MG63 (cell line): ENCODE results near the gene SVIL. TPM values are rescaled to one million over a fixed set of nuclear protein-coding genes. Genes with fewer than 3 reads are reported as not detected.
"Not testable (repeated sequence)": the region's sequence is repeated elsewhere in the genome, so short reads cannot be mapped to it uniquely, and the experiment has no call there.

Source experiments
- DNase-seq: peaks from one replicate; pipeline ENCODE4 v3.0.0-alpha.2; 2020
- H3K27me3 ChIP-seq: fragments of 250-450 bp; sonication (Bioruptor Pico); 2 replicates; pipeline ENCODE4 v1.5.1; 2020; ENCODE audit warnings: mild to moderate bottlenecking, moderate library complexity
- H3K36me3 ChIP-seq: fragments of 250-450 bp; sonication (Bioruptor Pico); 2 replicates; pipeline ENCODE4 v1.5.1; 2020; ENCODE audit warnings: mild to moderate bottlenecking, moderate library complexity
- H3K4me3 ChIP-seq: fragments of 250-450 bp; sonication (Bioruptor Pico); 2 replicates; pipeline ENCODE4 v1.5.1; 2020; ENCODE audit warnings: mild to moderate bottlenecking, moderate library complexity
- H3K9me3 ChIP-seq: fragments of 250-450 bp; sonication (Bioruptor Pico); 2 replicates; pipeline ENCODE4 v1.5.1; 2020; ENCODE audit warnings: mild to moderate bottlenecking, moderate library complexity
- total RNA-seq: library from RNA; depleted of rRNA; stranded (reverse); fragments of >200 nt; shearing (Covaris generic); gene quantifications from 2 replicates; pipeline ENCODE4 v1.2.3, GENCODE V29; 2014; ENCODE audit warnings: low replicate concordance

SVIL gene
- total RNA-seq, 1 experiment from 2014 or later: 5.6 TPM

DNA sequence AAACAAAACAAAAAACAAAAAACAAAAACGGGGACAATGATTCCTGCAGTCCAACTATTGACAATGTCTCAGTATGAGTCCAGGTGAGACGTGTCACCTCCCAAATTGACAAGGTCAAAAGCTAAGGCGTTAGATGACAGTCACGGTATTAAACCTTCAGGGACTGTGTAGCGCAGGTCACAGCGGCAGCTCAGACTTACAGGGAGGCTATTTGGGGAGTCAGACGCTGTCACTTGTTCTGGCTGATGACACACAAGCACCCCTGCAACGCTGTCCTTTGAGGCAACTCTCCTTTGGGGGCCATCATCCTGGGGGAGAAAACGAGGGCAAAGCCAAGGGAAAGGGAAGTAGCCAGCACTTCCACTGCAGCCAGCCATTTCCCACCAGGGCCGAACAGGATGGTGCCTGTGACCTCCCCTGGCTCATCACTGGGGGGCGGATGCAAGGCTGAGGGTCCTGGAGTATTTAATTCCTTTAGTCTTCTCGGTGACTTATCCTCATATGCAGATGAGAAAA lies 55.3 kb downstream of the SVIL start:
- H3K27me3 ChIP-seq: no peaks in the 10 kb centered on the region
- no peaks in the 10 kb centered on the region for H3K36me3 ChIP-seq
- no peak for DNase-seq
- no peak overlapping the region for H3K4me3 ChIP-seq
- H3K9me3 ChIP-seq: no peaks in the 10 kb centered on the region

GRCh38 chr10:29578457-29578856 lies 56.3 kb downstream of the SVIL start:
- H3K4me3 ChIP-seq: no peak overlapping the region
- H3K27me3 ChIP-seq: no peaks in the 10 kb centered on the region
- no peaks in the 10 kb centered on the region for H3K9me3 ChIP-seq
- no peaks in the 10 kb centered on the region for H3K36me3 ChIP-seq
- DNase-seq: no peak

- Histone ChIP-seq H3K27me3 (no peaks in the 10 kb centered on the region), H3K36me3 (no peaks in the 10 kb centered on the region), H3K9me3 (no peaks in the 10 kb centered on the region), H3K4me3 (no peak overlapping the region)
- no peak for DNase-seq
Measured at GRCh38 chr10:29576681-29577080, 58.1 kb downstream of the SVIL start.

DNA sequence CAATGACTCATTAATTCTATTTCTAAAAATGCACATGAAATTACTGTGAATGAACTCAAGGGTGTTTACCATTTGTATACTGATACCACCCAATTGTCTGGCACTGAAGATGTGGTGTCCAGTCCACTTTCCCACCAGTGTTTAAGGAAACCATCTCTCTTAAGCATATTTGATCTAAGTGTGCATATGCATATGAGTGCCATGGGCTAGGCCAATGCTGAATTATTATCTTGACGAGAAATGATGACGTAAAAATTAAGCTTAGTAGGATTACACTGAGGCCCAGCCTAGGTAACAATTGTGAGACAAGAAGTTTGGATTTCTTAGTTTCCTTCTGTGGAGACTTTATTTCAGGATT lies 59.7 kb downstream of the SVIL start:
- H3K4me3 ChIP-seq: no peak overlapping the region
- H3K9me3 ChIP-seq: no peaks in the 10 kb centered on the region
- H3K27me3 ChIP-seq: no peaks in the 10 kb centered on the region
- DNase-seq: no peak
- no peaks in the 10 kb centered on the region for H3K36me3 ChIP-seq

- not testable (repeated sequence) for DNase-seq, H3K4me3 ChIP-seq, H3K9me3 ChIP-seq, H3K36me3 ChIP-seq, H3K27me3 ChIP-seq
Measured at GRCh38 chr10:29574212-29575097, 60.3 kb downstream of the SVIL start.

DNA sequence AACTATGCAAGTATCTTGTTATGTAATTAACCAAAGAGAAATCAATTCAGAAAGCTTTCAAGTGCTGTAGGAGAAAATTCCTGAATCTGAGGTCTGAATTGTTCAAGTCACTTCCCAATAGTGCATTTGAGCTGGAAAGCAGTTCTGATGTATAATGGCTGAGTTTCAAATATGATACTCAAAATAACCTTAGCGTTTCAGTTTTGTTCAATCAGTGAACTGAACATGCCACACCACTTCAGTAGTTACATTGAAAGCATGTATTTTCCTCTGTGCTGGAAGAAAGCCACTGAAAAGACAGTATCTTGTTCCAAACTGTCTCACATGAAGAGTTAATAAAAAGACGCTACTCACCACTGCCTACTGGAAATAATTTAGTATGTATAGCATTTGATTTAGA lies 64.5 kb downstream of the SVIL start:
- not testable (repeated sequence) for DNase-seq, H3K27me3 ChIP-seq, H3K36me3 ChIP-seq

GRCh38 chr10:29569795-29570194 lies 65.0 kb downstream of the SVIL start:
- no peaks in the 10 kb centered on the region for H3K36me3 ChIP-seq
- no peaks in the 10 kb centered on the region for H3K27me3 ChIP-seq
- DNase-seq: no peak
- H3K4me3 ChIP-seq: no peak overlapping the region
- no peaks in the 10 kb centered on the region for H3K9me3 ChIP-seq

More for the DNA sequence above, 64.5 kb downstream of the SVIL start:
- H3K4me3 ChIP-seq, H3K9me3 ChIP-seq: not testable (repeated sequence)

- DNase-seq: no peak
- H3K27me3 ChIP-seq: no peaks in the 10 kb centered on the region
- no peaks in the 10 kb centered on the region for H3K9me3 ChIP-seq
- no peak overlapping the region for H3K4me3 ChIP-seq
- H3K36me3 ChIP-seq: no peaks in the 10 kb centered on the region
Measured at GRCh38 chr10:29567003-29567402, 67.8 kb downstream of the SVIL start.

DNA sequence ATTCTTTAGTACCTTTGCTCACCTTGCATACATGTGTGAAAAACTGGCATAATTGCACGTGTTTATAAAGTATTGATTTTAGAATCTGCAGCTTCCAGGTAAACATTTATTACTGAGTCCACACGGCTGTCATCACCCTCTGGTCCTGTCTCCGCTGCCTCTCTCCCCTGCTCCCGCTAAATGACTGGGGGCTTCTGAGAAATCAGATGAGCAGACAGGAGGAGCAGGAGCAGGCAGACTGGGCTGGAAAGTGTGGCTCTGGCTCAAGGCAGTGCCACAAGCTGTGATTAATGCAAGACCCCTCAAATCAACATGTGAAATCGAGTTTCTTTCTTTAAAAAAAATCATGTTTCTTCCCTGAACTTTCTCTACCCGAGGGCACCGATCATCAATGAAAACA lies 68.6 kb downstream of the SVIL start:
- not testable (repeated sequence) for DNase-seq, H3K4me3 ChIP-seq, H3K9me3 ChIP-seq, H3K36me3 ChIP-seq, H3K27me3 ChIP-seq

DNA sequence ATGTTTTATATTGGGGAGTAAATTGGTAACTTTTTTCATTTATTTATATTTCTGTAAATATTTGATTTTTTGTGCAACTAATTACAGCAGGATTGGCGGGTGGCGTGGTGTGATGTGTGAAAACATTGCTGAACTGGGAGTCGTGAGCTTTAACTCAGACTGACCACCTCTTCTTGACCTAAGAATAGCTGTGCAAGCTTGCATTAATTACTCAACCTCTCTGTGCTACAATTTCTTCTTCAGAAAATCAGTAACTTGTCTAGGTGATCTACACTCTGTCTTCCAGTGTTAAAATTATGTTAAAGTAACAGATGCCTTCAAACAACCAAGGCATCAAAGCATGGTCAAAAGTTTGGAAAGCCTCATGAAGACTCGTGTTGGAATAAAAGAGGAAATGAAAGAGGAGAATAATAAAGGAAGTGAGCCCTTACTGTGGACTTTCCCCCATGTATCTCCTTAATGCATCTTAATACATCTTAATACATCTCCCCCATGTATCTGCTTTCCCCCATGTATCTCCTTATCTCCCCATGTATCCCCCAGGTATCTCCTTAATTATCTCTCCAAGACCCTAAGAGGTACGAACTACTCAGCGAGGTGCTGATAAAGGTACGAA lies 71.2 kb downstream of the SVIL start:
- Histone ChIP-seq H3K4me3 (no peak overlapping the region), H3K36me3 (no peaks in the 10 kb centered on the region), H3K27me3 (no peaks in the 10 kb centered on the region), H3K9me3 (no peaks in the 10 kb centered on the region)
- no peak for DNase-seq

DNA sequence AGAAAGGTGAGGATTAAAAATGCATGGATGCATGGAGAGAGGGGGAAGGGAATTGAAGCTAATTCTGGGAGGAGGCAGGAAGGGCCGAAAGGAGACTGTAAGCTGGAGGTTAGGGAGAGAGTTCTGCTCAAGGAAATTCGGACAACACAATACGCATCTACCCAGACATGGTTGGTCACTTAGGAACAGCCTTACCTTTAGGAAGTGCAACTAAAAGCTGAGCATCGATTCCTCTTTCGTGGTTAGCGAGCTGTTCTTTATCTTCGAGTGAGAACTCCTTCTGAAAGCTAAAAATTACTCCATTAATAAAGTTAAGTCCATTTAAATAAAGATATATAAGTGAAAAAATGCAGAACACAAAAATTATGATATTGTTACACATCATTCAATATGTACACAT lies 71.8 kb downstream of the SVIL start:
- not testable (repeated sequence) for H3K36me3 ChIP-seq, H3K27me3 ChIP-seq, DNase-seq, H3K9me3 ChIP-seq, H3K4me3 ChIP-seq

GRCh38 chr10:29559996-29560395 lies 74.8 kb downstream of the SVIL start:
- Histone ChIP-seq H3K36me3 (no peaks in the 10 kb centered on the region), H3K4me3 (no peak overlapping the region), H3K27me3 (no peaks in the 10 kb centered on the region), H3K9me3 (no peaks in the 10 kb centered on the region)
- DNase-seq: no peak

DNA sequence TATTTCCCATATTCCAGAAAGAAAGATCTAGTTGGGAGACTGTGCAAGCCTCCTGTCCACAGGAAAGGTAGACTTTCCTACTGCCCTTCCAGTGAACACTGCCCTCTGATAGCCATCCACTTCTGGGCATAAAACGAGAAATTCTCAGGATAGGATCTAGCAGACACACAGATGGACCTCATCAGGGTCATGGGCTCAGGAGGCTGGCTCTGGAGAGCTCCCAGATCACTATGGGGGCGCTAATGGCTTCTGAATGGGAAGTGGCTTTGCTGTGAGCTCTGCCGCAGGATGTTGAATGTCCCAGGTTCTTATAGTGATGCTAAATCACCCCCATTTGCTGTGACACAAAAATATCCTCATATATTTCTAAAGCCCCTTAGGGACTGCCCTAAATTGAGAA lies 77.1 kb downstream of the SVIL start:
- Histone ChIP-seq H3K36me3 (no peaks in the 10 kb centered on the region), H3K9me3 (no peaks in the 10 kb centered on the region), H3K27me3 (no peaks in the 10 kb centered on the region), H3K4me3 (no peak overlapping the region)
- no peak for DNase-seq

DNA sequence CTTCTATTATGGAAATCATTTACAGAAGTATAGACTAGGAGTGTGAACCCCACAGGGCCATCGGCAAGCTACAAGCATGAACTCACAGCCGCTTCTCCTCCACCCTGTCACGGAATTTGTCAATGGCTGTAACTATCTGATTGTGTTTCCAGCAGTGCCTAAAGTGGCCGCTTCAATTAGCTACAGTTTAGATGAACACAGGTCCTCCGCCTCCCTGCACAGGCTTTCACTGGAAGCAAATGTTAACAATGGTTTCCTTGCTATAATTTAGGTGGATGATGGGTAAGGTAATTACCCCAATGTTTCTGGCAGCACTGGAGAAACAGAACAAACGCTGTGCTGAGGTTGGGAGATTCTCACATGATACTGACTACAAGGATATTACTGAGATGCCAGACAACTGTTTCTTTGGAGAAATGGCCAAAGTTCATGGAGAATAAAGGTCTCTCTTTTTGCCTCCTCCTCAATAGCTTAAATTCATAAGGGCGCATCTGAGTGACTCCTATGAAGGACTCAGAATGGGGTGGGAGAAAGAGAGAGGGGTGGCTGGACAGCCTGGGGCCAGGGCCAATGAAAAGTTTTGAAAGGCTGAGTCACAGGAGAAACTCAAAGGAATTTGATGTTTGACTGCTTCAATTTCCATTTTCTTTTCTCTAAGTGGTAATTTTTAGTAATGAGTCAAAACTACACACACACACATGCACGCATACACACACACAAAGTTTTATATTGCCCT lies 78.9 kb downstream of the SVIL start:
- peak; percentile 43 for DNase-seq
- no peaks in the 10 kb centered on the region for H3K9me3 ChIP-seq
- H3K4me3 ChIP-seq: no peak overlapping the region
- H3K27me3 ChIP-seq: no peaks in the 10 kb centered on the region
- H3K36me3 ChIP-seq: no peaks in the 10 kb centered on the region

GRCh38 chr10:29555091-29555745 lies 79.6 kb downstream of the SVIL start:
- Histone ChIP-seq H3K36me3 (no peaks in the 10 kb centered on the region), H3K9me3 (no peaks in the 10 kb centered on the region), H3K4me3 (no peak overlapping the region), H3K27me3 (no peaks in the 10 kb centered on the region)
- DNase-seq: no peak

DNA sequence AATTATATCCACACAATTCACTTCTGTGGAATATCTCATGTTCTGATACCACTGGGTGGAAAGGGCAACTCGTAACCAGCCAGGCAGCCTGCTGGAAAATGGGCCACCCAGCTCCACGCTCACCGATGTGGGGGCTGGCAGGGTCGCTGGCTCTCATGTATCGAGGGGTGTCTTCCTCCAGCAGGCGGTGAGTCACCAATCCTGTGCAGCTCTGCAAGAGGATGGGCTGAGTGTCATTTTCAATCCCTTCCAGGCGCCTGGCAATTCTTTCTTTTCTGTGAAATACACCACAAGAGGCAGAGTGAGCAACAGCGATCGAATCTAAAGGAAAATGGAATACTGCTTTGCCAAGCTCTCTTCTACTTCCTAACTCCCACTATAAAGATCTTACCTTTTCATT lies 80.1 kb downstream of the SVIL start:
- no peak overlapping the region for H3K4me3 ChIP-seq
- no peaks in the 10 kb centered on the region for H3K36me3 ChIP-seq
- no peaks in the 10 kb centered on the region for H3K27me3 ChIP-seq
- DNase-seq: peak; percentile 41
- no peaks in the 10 kb centered on the region for H3K9me3 ChIP-seq
